SH-SY5Y (cell line): ENCODE results near the gene SDHAF1.
A peak's percentile ranks its signal among the peaks of the same experiment; 100 is the strongest.

ENCODE experiments used
- GATA2 ChIP-seq: IDR thresholded peaks from 2 replicates; pipeline ENCODE4 v1.6.1; 2011; ENCODE audit warnings: mild to moderate bottlenecking, low read depth, low read length
- GATA3 ChIP-seq: IDR thresholded peaks from 2 replicates; pipeline ENCODE4 v1.6.1; 2011; ENCODE audit warnings: low read depth, mild to moderate bottlenecking, low read length, moderate library complexity

The SDHAF1 gene

GRCh38 chr19:36026091-36026876, 31.3 kb downstream of the SDHAF1 start:
- TF ChIP-seq GATA2: no peak
- TF ChIP-seq GATA3: no peak

GRCh38 chr19:36027696-36028095, 32.7 kb downstream of the SDHAF1 start:
- TF ChIP-seq GATA2 (no peak), GATA3 (no peak)

DNA sequence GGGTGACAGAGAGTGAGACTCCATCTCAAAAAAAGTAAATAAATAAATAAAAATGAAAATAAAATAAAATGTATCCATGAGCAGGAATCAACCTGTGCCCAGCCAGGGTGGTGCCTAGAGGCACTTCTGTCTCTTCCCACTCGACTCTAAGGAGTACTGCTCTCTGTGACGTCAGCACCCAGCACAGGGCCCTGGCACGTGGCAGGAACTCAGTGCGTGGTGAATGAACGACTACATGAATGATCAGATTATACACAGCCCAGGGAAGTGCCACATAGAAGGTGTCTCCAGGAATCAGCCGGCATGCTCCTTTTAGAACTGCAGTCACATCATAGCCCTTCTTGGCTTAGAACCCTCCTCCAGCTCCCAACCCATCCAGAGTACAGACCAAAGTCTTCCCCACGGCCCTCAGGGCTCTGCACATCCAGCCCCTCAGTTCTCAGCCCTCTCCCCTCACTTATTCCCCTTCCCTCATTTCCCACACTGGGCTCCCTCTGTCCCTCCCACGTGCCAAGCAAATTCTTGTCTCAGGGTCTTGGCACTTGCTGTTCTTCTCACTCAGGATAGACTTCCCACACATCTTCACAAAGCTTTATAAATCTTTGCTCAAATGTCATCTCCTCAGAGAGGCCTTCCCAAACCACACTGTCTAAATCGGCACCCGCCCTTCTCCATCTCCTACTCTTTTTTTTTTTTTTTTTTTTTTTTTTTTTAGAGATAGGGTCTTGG, 33.5 kb downstream of the SDHAF1 start:
- TF ChIP-seq GATA2 (no peak), GATA3 (no peak)

DNA sequence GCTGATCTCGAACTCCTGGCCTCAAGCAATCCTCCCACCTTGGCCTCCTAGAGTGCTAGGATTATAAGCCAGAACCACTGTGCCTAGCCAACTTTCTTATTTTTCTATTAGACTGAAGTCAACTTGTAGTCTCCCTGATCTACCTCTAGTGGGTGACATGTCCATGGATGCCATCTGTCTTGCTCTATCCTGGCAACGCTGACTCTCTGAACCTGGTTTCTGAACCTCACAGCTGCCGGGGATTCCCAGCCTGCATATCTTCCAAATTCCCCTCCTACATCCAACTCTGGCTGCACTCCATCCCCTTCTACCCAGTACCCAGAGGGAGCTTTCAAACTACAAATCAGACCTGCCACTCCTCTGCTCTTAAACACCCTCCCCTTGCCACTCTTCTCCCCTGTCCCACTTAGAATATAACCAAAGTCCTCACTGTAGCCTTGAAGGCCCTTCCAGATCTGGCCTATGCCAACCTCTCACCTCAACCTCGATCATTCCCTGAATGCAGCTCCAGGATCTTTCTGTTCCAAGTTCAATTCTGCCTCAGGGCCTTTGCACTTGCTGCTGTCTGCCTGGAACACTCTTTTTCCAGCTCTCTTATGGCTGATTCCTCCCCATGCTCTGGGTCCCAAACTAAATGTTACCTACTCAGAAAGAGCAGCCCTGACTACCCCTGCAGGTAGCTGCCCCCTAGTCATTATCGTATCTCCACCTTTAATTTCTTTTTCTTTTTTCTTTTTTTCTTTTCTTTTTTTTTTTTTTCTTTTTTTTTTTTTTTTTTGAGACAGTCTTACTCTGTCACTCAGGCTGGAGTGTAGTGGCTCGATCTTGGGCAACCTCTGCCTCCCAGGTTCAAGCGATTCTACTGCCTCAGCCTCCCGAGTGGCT, 35.5 kb downstream of the SDHAF1 start:
- TF ChIP-seq GATA3: no peak
- no peak for TF ChIP-seq GATA2

DNA sequence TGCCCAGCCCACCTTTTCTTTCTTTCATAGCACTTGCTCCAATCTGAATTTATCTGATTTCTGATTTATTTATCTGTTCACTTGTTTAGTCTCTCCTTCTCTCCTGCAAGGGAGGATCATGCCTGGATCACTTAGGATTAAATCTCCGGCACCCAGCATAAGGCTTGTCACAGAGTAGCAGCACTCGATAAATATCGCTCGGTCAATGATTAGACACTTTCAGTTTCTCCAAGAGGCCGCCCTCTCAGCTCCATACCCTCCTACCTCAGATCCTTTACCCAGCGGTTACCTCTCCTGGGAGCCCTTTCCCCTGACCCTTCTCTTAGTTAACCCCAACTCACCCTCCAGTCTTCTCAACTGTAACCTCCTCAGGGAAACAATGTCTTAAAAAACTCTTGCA, 36.3 kb downstream of the SDHAF1 start:
- no peak for TF ChIP-seq GATA2

DNA sequence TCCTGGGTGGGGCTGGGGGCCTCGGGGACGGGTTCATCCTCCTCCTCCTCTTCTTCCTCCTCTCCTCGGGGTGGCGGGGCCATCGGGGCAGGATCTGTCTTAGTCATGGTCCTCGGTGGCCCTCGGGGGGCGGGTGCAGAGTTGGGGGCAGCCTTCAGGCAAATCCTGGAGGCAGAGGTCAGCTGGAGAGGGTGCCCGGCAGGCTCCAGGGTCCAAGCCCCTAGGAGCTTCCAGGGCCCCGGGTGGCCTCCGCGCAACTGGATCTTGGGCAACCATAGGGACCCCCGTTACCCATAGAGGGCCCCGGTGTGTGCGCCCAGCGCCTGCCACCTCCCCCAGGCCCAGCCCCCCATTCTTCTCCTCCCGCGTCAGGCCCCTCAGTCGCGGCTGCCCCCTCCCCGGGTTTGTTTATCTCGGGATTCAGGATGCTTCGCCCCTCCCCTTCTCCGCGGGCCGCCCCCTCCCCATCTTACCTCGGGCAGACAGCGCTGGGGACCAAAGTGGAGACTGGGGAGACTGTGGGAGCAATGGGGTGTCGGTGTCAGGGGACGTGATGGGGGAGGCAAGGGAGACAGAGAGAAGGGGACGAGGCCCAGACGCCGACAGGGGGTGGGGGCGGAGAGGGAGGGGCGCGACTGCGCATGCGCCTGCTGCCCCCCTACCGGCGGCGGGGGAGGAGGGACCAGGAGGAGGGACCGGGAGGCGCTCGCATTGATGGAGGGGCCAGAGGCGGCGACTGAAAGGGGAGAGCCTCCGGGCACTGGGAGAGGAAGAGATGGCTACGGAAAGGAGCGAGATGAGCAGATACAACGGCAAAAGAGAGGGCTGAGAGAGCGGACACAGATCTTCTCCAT, 37.5 kb downstream of the SDHAF1 start, which contains the start of gene CLIP3:
Gene CLIP3 (minus strand): TSS at position 623 of the 854 bp plus-strand sequence. CDS start 516 bp downstream, at position 107.
- TF ChIP-seq GATA3: no peak
- peak; percentile 19; the same call in 1 of the 2 replicates for TF ChIP-seq GATA2

DNA sequence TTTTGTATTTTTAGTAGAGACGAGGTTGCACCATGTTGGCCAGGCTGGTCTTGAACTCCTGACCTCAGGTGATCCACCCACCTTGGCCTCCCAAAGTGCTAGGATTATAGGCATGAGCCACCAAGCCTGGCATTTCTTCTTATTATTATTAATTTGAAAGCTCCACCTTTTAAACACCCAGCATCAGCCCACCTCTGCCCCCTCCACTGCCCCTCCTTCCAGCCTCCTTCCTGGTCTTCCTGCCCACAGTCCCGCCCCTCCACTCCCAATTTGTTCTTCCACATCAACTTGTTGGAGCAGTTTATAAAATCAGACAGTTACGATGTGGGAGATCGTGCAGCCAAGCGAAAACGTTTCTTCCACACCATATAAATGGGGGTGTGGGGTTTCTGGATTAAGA, 45.5 kb downstream of the SDHAF1 start:
- TF ChIP-seq GATA2 (no peak), GATA3 (no peak)

DNA sequence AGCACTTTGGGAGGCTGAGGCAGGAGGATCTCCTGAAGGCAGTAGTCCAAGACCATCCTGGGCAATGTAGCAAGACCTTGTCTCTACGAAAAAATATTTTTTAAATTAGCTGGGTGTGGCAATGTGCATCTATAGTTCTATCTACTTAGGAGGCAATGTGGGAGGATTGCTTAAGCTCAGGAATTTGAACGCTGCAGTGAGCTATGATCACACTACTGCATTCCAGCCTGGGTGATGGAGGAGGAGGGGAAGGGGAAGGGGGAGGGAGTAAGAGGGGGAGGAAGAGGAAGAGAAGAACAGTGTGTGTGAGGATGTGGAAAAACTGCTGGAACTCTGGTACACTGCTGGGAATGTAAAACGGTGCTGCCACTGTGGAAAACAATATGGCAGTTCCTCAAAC, 46.8 kb downstream of the SDHAF1 start:
- TF ChIP-seq GATA3 (no peak), GATA2 (no peak)

GRCh38 chr19:36043952-36044351, 49.0 kb downstream of the SDHAF1 start:
- TF ChIP-seq GATA3: no peak
- TF ChIP-seq GATA2: no peak
